Measurements from ENCODE around the gene ZNF771. TPM values are rescaled to one million over a fixed set of nuclear protein-coding genes. Genes with fewer than 3 reads are reported as not detected.

ZNF771 gene
- total and polyA plus RNA-seq, 9 of the 15 experiments (the other 6 are each of a cell fraction or from before 2014, with no cell fraction given): 1.5 to 12.6 (median 4.4) TPM

DNA sequence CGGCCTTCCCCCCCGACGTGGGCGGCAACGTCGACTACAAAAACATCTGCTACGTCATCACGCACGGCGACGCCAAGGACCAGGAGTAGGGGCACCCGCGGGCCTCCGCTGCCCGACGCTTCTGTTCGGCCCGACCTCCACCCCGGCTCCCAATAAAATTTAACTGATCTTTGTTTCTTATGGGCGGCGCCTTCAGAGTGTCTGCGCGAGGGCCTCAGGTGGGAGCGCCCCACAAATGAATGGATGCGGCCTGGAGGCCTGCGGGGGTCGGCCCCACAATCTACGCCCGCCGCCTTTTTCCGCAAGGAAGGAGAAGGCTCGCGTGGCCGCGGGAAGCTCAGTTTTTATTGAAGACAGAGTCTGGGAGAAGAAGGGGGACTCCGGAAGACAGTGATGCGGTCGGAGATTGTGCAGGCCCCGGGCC, 29.6 kb upstream of the ZNF771 start (continued):
- TF ChIP-seq ZNF57 (CRISPR knock-in tag; IDR thresholded peaks at IDR 0.05): no peak
- TF ChIP-seq NCOA6 (IDR thresholded peaks at IDR 0.05): peak; percentile 91
- 0 out of 4 replicates have a peak, but pooled peaks of 1 of the 2 experiments have one; percentile 35 for TF ChIP-seq TRIM24 (IDR thresholded peaks at IDR 0.05)
- TF ChIP-seq, protein P1, sequence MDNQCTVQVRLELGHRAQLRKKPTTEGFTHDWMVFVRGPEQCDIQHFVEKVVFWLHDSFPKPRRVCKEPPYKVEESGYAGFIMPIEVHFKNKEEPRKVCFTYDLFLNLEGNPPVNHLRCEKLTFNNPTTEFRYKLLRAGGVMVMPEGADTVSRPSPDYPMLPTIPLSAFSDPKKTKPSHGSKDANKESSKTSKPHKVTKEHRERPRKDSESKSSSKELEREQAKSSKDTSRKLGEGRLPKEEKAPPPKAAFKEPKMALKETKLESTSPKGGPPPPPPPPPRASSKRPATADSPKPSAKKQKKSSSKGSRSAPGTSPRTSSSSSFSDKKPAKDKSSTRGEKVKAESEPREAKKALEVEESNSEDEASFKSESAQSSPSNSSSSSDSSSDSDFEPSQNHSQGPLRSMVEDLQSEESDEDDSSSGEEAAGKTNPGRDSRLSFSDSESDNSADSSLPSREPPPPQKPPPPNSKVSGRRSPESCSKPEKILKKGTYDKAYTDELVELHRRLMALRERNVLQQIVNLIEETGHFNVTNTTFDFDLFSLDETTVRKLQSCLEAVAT (IDR thresholded peaks at IDR 0.05): 0 out of 4 replicates have a peak, but pooled peaks of 1 of the 2 experiments have one; percentile 11
- TF ChIP-seq DMBX1 (CRISPR knock-in tag; IDR thresholded peaks at IDR 0.05; ENCODE audit: borderline replicate concordance): peak; percentile 62
- TF ChIP-seq, protein P2, sequence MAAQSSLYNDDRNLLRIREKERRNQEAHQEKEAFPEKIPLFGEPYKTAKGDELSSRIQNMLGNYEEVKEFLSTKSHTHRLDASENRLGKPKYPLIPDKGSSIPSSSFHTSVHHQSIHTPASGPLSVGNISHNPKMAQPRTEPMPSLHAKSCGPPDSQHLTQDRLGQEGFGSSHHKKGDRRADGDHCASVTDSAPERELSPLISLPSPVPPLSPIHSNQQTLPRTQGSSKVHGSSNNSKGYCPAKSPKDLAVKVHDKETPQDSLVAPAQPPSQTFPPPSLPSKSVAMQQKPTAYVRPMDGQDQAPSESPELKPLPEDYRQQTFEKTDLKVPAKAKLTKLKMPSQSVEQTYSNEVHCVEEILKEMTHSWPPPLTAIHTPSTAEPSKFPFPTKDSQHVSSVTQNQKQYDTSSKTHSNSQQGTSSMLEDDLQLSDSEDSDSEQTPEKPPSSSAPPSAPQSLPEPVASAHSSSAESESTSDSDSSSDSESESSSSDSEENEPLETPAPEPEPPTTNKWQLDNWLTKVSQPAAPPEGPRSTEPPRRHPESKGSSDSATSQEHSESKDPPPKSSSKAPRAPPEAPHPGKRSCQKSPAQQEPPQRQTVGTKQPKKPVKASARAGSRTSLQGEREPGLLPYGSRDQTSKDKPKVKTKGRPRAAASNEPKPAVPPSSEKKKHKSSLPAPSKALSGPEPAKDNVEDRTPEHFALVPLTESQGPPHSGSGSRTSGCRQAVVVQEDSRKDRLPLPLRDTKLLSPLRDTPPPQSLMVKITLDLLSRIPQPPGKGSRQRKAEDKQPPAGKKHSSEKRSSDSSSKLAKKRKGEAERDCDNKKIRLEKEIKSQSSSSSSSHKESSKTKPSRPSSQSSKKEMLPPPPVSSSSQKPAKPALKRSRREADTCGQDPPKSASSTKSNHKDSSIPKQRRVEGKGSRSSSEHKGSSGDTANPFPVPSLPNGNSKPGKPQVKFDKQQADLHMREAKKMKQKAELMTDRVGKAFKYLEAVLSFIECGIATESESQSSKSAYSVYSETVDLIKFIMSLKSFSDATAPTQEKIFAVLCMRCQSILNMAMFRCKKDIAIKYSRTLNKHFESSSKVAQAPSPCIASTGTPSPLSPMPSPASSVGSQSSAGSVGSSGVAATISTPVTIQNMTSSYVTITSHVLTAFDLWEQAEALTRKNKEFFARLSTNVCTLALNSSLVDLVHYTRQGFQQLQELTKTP (IDR thresholded peaks at IDR 0.05; ENCODE audit: low read depth in 1 of 2, partially characterized antibody in 2 of 2): peak in 1 of 2 experiments; percentile 49
- no peak for TF ChIP-seq SP2 (IDR thresholded peaks at IDR 0.05; ENCODE audit: extremely low read depth, low read depth, low read length, poor library complexity, severe bottlenecking)
- peak; percentile 88 for TF ChIP-seq SMAD4 (CRISPR knock-in tag; conservative IDR thresholded peaks at IDR 0.05)
- TF ChIP-seq GTF2E2 (tag; IDR thresholded peaks at IDR 0.05): peak; percentile 94; the same call in 1 of the 2 replicates
- peak in 1 of 2 experiments; percentile 5; a peak in 1 of 4 replicates for TF ChIP-seq SIN3A (IDR thresholded peaks at IDR 0.05; ENCODE audit: borderline replicate concordance in 2 of 2, control insufficient read depth in 1 of 2, low read depth in 2 of 2, low read length in 2 of 2)
- TF ChIP-seq, protein P3, sequence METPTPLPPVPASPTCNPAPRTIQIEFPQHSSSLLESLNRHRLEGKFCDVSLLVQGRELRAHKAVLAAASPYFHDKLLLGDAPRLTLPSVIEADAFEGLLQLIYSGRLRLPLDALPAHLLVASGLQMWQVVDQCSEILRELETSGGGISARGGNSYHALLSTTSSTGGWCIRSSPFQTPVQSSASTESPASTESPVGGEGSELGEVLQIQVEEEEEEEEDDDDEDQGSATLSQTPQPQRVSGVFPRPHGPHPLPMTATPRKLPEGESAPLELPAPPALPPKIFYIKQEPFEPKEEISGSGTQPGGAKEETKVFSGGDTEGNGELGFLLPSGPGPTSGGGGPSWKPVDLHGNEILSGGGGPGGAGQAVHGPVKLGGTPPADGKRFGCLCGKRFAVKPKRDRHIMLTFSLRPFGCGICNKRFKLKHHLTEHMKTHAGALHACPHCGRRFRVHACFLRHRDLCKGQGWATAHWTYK (CRISPR knock-in tag; IDR thresholded peaks at IDR 0.05): 0 out of 2 replicates have a peak, but pooled peaks have one; percentile 22
- peak; percentile 8; the same call in 1 of the 2 replicates for TF ChIP-seq HIVEP1 (CRISPR knock-in tag; IDR thresholded peaks at IDR 0.05)
- peak; percentile 14 for TF ChIP-seq SOX6 (IDR thresholded peaks at IDR 0.05)
- TF ChIP-seq, protein P4, sequence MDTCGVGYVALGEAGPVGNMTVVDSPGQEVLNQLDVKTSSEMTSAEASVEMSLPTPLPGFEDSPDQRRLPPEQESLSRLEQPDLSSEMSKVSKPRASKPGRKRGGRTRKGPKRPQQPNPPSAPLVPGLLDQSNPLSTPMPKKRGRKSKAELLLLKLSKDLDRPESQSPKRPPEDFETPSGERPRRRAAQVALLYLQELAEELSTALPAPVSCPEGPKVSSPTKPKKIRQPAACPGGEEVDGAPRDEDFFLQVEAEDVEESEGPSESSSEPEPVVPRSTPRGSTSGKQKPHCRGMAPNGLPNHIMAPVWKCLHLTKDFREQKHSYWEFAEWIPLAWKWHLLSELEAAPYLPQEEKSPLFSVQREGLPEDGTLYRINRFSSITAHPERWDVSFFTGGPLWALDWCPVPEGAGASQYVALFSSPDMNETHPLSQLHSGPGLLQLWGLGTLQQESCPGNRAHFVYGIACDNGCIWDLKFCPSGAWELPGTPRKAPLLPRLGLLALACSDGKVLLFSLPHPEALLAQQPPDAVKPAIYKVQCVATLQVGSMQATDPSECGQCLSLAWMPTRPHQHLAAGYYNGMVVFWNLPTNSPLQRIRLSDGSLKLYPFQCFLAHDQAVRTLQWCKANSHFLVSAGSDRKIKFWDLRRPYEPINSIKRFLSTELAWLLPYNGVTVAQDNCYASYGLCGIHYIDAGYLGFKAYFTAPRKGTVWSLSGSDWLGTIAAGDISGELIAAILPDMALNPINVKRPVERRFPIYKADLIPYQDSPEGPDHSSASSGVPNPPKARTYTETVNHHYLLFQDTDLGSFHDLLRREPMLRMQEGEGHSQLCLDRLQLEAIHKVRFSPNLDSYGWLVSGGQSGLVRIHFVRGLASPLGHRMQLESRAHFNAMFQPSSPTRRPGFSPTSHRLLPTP (IDR thresholded peaks at IDR 0.05; ENCODE audit: borderline replicate concordance, extremely low read depth, insufficient read length): no peak
- TF ChIP-seq ZNF583 (CRISPR knock-in tag; IDR thresholded peaks at IDR 0.05): 0 out of 2 replicates have a peak, but pooled peaks have one; percentile 28
- TF ChIP-seq ATF1 (CRISPR knock-in tag; IDR thresholded peaks at IDR 0.05): peak; percentile 60; the same call in 1 of the 2 replicates
- peak; percentile 96 for TF ChIP-seq ATF1 (tag; IDR thresholded peaks at IDR 0.05)
- TF ChIP-seq SMARCA5 (IDR thresholded peaks at IDR 0.05): peak; percentile 70
- TF ChIP-seq NBN (IDR thresholded peaks at IDR 0.05; ENCODE audit: low read depth): peak; percentile 66

Data from K562 (cell line).